ENCODE data around the gene PRRT1. TPM values are rescaled to one million over a fixed set of nuclear protein-coding genes. Genes with fewer than 3 reads are reported as not detected.

The PRRT1 gene
- total and polyA plus RNA-seq, 2 experiments from 2014 or later: 0.10 to 4.0 TPM

- TF ChIP-seq CTCF (IDR thresholded peaks at IDR 0.05; ENCODE audit: poor library complexity) (no peak), EZH2 (IDR thresholded peaks at IDR 0.05; ENCODE audit: borderline replicate concordance) (no peak), EZH2phosphoT487 (IDR thresholded peaks at IDR 0.05; ENCODE audit: low read depth, severe bottlenecking, unreplicated experiment) (no peak)
- Histone ChIP-seq H4K20me1 (ENCODE audit: insufficient read depth, poor library complexity, severe bottlenecking) (no peaks in the 10 kb centered on the region), H3K27me3 (no peaks in the 10 kb centered on the region), H3K4me1 (ENCODE audit: insufficient read depth) (peaks cover 13% of the 10 kb centered on the region), H3K27ac (peak overlapping the region; percentile 65), H3K4me2 (peak overlapping the region; percentile 86), H3K4me3 (peak overlapping the region; percentile 51), H3K79me2 (peaks cover 36% of the 10 kb centered on the region), H3K36me3 (replicated peaks; ENCODE audit: insufficient read depth, low read depth) (no peaks in the 10 kb centered on the region), H3K9me2 (replicated peaks; ENCODE audit: insufficient read depth) (no peaks in the 10 kb centered on the region), H2AFZ (no peak overlapping the region), H3K9me3 (ENCODE audit: low read depth) (no peaks in the 10 kb centered on the region)
- 6% methylated on average over 15 of the region's 24 CpGs for WGBS (ENCODE audit: low lambda C conversion rate, missing lambda C conversion rate)
- peak; percentile 53 for DNase-seq (ENCODE audit: low spot score)
These were observed 27.1 kb upstream of the PRRT1 start for GRCh38 chr6:32178547-32179440.

GRCh38 chr6:32177788-32178546 lies 26.2 kb upstream of the PRRT1 start, which contains the start of gene RNF5:
Gene RNF5, plus strand, starts transcription at chr6:32178405. Its CDS starts 107 bp downstream, at chr6:32178512.
- peak within 1 kb of the TSS; percentile 24 for H2AFZ ChIP-seq
- TF ChIP-seq EZH2phosphoT487 (IDR thresholded peaks at IDR 0.05; ENCODE audit: low read depth, severe bottlenecking, unreplicated experiment) (no peak), EZH2 (IDR thresholded peaks at IDR 0.05; ENCODE audit: borderline replicate concordance) (no peak), CTCF (IDR thresholded peaks at IDR 0.05; ENCODE audit: poor library complexity) (no peak)
- no peaks in the 10 kb centered on the region for H3K9me3 ChIP-seq (ENCODE audit: low read depth)
- H3K4me1 ChIP-seq (ENCODE audit: insufficient read depth): peaks cover 13% of the 10 kb centered on the region
- H3K4me3 ChIP-seq: peak within 1 kb of the TSS; percentile 51
- peak within 1 kb of the TSS; percentile 94 for H3K27ac ChIP-seq
- WGBS (ENCODE audit: low lambda C conversion rate, missing lambda C conversion rate): 2% methylated on average over 28 of the region's 33 CpGs
- H3K4me2 ChIP-seq: peak within 1 kb of the TSS; percentile 86
- H3K36me3 ChIP-seq (replicated peaks; ENCODE audit: insufficient read depth, low read depth): no peaks in the 10 kb centered on the region
- DNase-seq (ENCODE audit: low spot score): peak; percentile 99
- H3K9me2 ChIP-seq (replicated peaks; ENCODE audit: insufficient read depth): no peaks in the 10 kb centered on the region
- H3K79me2 ChIP-seq: peaks cover 44% of the 10 kb centered on the region
- H4K20me1 ChIP-seq (ENCODE audit: insufficient read depth, poor library complexity, severe bottlenecking): no peaks in the 10 kb centered on the region
- H3K27me3 ChIP-seq: no peaks in the 10 kb centered on the region

GRCh38 chr6:32177183-32177787 lies 25.5 kb upstream of the PRRT1 start:
- Histone ChIP-seq H2AFZ (peak overlapping the region; percentile 24), H3K79me2 (peaks cover 48% of the 10 kb centered on the region), H4K20me1 (ENCODE audit: insufficient read depth, poor library complexity, severe bottlenecking) (no peaks in the 10 kb centered on the region), H3K4me3 (peak overlapping the region; percentile 6), H3K9me3 (ENCODE audit: low read depth) (no peaks in the 10 kb centered on the region), H3K27ac (peak overlapping the region; percentile 94), H3K4me1 (ENCODE audit: insufficient read depth) (peaks cover 13% of the 10 kb centered on the region), H3K27me3 (no peaks in the 10 kb centered on the region), H3K36me3 (replicated peaks; ENCODE audit: insufficient read depth, low read depth) (no peaks in the 10 kb centered on the region), H3K9me2 (replicated peaks; ENCODE audit: insufficient read depth) (no peaks in the 10 kb centered on the region), H3K4me2 (peak overlapping the region; percentile 71)
- DNase-seq (ENCODE audit: low spot score): peak; percentile 76
- 0% methylated on average over 20 of the region's 20 CpGs for WGBS (ENCODE audit: low lambda C conversion rate, missing lambda C conversion rate)
- TF ChIP-seq CTCF (IDR thresholded peaks at IDR 0.05; ENCODE audit: poor library complexity) (no peak), EZH2 (IDR thresholded peaks at IDR 0.05; ENCODE audit: borderline replicate concordance) (no peak), EZH2phosphoT487 (IDR thresholded peaks at IDR 0.05; ENCODE audit: low read depth, severe bottlenecking, unreplicated experiment) (no peak)
